ENCODE data around the gene SMIM21.

Gene SMIM21

DNA sequence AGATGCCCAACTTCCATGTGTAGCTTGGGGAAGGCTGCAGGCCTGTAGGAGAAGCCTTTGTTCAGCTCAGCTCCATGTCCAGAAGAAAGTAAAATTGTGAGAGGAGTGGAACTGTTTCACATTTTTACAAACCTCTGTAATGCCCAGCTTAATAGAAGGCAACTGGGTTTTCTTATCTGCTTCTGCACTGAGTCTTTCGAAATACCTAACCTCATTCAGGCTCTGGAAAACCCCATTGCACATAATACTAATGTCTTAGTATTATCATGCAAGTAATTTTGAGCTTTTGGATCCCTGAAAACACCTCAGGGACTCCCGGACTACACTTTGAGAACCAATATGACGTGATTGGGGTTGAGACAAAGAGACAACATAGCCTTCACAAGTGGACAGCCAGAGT lies 5.8 kb downstream of the SMIM21 start:
- Histone ChIP-seq H3K4me1 (ENCODE audit: control insufficient read depth, insufficient read depth, low read length) (no peaks in the 10 kb centered on the region), H3K36me3 (ENCODE audit: control insufficient read depth, insufficient read depth, low read length) (no peaks in the 10 kb centered on the region), H3K4me3 (ENCODE audit: low read depth, low read length) (no peak overlapping the region), H3K9me3 (ENCODE audit: control insufficient read depth, insufficient read depth, low read length) (no peaks in the 10 kb centered on the region), H3K9ac (ENCODE audit: low read depth, low read length) (no peak overlapping the region), H3K27me3 (ENCODE audit: control insufficient read depth, insufficient read depth, low read length) (no peaks in the 10 kb centered on the region)

DNA sequence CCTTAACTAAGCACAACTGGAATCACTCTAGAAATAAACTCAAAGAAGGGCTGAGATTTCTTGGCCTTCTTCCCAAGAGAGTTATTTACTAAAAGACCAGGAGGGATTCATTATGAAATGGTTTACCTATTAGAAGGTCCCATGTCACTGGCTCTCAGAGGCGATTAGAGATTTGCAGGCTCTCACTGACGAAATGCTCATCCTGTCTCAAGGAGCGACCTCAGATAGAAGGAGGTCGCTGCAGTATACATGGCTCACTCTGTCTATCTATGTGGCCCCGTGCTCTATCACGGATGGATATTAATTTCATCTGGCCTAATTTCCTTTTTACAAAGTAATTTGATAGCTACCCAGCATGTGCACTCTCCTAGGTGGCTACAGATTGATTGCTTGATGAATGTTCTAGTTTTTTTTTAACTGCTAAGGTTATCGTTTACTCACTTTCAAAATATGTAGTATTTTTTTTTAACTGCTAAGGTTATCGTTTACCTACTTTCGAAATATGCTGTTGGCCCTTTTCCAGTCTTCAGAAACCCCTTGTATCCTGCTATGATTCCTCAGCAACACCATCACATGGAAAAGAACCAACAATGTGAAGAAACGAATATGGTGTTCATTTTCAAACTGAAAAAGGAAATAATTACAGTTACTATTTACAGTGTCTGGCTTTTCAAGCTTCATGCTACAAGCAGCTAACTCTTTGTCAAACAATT lies 9.1 kb downstream of the SMIM21 start:
- H3K36me3 ChIP-seq (ENCODE audit: control insufficient read depth, insufficient read depth, low read length), result no peaks in the 10 kb centered on the region
- H3K4me3 ChIP-seq (ENCODE audit: low read depth, low read length), result no peak overlapping the region
- no peaks in the 10 kb centered on the region for H3K27me3 ChIP-seq (ENCODE audit: control insufficient read depth, insufficient read depth, low read length)
- H3K9ac ChIP-seq (ENCODE audit: low read depth, low read length), result no peak overlapping the region
- H3K9me3 ChIP-seq (ENCODE audit: control insufficient read depth, insufficient read depth, low read length), result no peaks in the 10 kb centered on the region
- no peaks in the 10 kb centered on the region for H3K4me1 ChIP-seq (ENCODE audit: control insufficient read depth, insufficient read depth, low read length)

- Histone ChIP-seq H3K36me3 (ENCODE audit: control insufficient read depth, insufficient read depth, low read length) (no peaks in the 10 kb centered on the region), H3K27me3 (ENCODE audit: control insufficient read depth, insufficient read depth, low read length) (no peaks in the 10 kb centered on the region), H3K9ac (ENCODE audit: low read depth, low read length) (no peak overlapping the region), H3K9me3 (ENCODE audit: control insufficient read depth, insufficient read depth, low read length) (no peaks in the 10 kb centered on the region), H3K4me3 (ENCODE audit: low read depth, low read length) (no peak overlapping the region), H3K4me1 (ENCODE audit: control insufficient read depth, insufficient read depth, low read length) (peaks cover 5% of the 10 kb centered on the region)
Measured at GRCh38 chr18:75410611-75411010, 16.9 kb downstream of the SMIM21 start.

GRCh38 chr18:75409806-75410205 lies 17.7 kb downstream of the SMIM21 start:
- H3K4me1 ChIP-seq (ENCODE audit: control insufficient read depth, insufficient read depth, low read length), result peaks cover 5% of the 10 kb centered on the region
- no peak overlapping the region for H3K4me3 ChIP-seq (ENCODE audit: low read depth, low read length)
- H3K36me3 ChIP-seq (ENCODE audit: control insufficient read depth, insufficient read depth, low read length), result no peaks in the 10 kb centered on the region
- no peaks in the 10 kb centered on the region for H3K27me3 ChIP-seq (ENCODE audit: control insufficient read depth, insufficient read depth, low read length)
- no peaks in the 10 kb centered on the region for H3K9me3 ChIP-seq (ENCODE audit: control insufficient read depth, insufficient read depth, low read length)
- H3K9ac ChIP-seq (ENCODE audit: low read depth, low read length), result no peak overlapping the region

GRCh38 chr18:75408554-75409506 lies 18.7 kb downstream of the SMIM21 start:
- Histone ChIP-seq H3K4me3 (ENCODE audit: low read depth, low read length) (no peak overlapping the region), H3K36me3 (ENCODE audit: control insufficient read depth, insufficient read depth, low read length) (no peaks in the 10 kb centered on the region), H3K27me3 (ENCODE audit: control insufficient read depth, insufficient read depth, low read length) (no peaks in the 10 kb centered on the region), H3K9ac (ENCODE audit: low read depth, low read length) (no peak overlapping the region), H3K9me3 (ENCODE audit: control insufficient read depth, insufficient read depth, low read length) (no peaks in the 10 kb centered on the region), H3K4me1 (ENCODE audit: control insufficient read depth, insufficient read depth, low read length) (peaks cover 5% of the 10 kb centered on the region)

GRCh38 chr18:75407468-75408437 lies 19.8 kb downstream of the SMIM21 start:
- Histone ChIP-seq H3K9ac (ENCODE audit: low read depth, low read length) (no peak overlapping the region), H3K9me3 (ENCODE audit: control insufficient read depth, insufficient read depth, low read length) (no peaks in the 10 kb centered on the region)

GRCh38 chr18:75406491-75407445 lies 20.7 kb downstream of the SMIM21 start:
- peaks cover 5% of the 10 kb centered on the region for H3K4me1 ChIP-seq (ENCODE audit: control insufficient read depth, insufficient read depth, low read length)
- H3K36me3 ChIP-seq (ENCODE audit: control insufficient read depth, insufficient read depth, low read length), result no peaks in the 10 kb centered on the region
- no peak overlapping the region for H3K9ac ChIP-seq (ENCODE audit: low read depth, low read length)
- H3K27me3 ChIP-seq (ENCODE audit: control insufficient read depth, insufficient read depth, low read length), result no peaks in the 10 kb centered on the region
- no peaks in the 10 kb centered on the region for H3K9me3 ChIP-seq (ENCODE audit: control insufficient read depth, insufficient read depth, low read length)
- no peak overlapping the region for H3K4me3 ChIP-seq (ENCODE audit: low read depth, low read length)

More at GRCh38 chr18:75407468-75408437, 19.8 kb downstream of the SMIM21 start:
- Histone ChIP-seq H3K4me1 (ENCODE audit: control insufficient read depth, insufficient read depth, low read length) (peaks cover 5% of the 10 kb centered on the region), H3K36me3 (ENCODE audit: control insufficient read depth, insufficient read depth, low read length) (no peaks in the 10 kb centered on the region), H3K27me3 (ENCODE audit: control insufficient read depth, insufficient read depth, low read length) (no peaks in the 10 kb centered on the region), H3K4me3 (ENCODE audit: low read depth, low read length) (no peak overlapping the region)

DNA sequence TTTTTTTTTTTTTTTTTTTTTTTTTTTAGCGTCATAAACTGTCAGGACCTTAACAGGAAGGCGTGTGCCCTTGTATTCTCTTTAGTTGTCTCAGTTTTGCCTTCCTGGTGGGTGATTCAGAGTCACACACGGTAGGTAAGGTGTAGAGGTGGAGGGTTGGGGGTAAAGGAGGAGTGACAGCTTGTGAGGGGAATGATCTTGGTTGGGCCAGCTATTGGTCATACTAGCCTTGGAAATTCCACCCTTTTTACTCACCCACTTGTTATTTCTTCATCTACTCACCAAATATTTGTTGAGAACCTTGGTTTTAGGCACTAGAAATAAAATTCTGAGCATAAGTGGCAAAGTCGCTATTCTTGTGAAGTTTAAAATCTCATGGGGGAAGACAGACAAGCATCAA lies 22.2 kb downstream of the SMIM21 start:
- Histone ChIP-seq H3K9ac (ENCODE audit: low read depth, low read length) (no peak overlapping the region), H3K4me1 (ENCODE audit: control insufficient read depth, insufficient read depth, low read length) (peaks cover 5% of the 10 kb centered on the region), H3K27me3 (ENCODE audit: control insufficient read depth, insufficient read depth, low read length) (no peaks in the 10 kb centered on the region), H3K36me3 (ENCODE audit: control insufficient read depth, insufficient read depth, low read length) (no peaks in the 10 kb centered on the region), H3K9me3 (ENCODE audit: control insufficient read depth, insufficient read depth, low read length) (no peaks in the 10 kb centered on the region), H3K4me3 (ENCODE audit: low read depth, low read length) (no peak overlapping the region)

DNA sequence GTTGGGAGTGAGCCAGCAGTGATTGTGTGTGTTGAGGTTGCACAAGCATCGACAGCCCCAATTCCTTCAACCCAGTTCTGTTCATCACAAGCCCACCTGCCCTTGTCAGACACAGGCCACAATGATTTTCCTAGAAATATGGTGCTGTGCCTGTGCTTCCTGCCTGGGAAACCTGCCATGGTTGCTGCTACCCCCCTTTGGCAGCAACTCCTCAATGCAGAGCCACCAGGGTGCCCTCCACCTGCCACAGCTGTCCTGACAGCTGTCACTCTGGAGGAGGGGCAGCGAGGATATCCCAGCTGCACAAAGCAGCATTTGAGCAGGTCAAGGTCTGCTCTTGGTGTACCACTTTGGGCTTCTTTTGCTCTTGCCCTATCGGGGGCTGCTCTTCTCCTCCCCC lies 27.1 kb downstream of the SMIM21 start:
- H3K4me1 ChIP-seq (ENCODE audit: control insufficient read depth, insufficient read depth, low read length), result no peaks in the 10 kb centered on the region
- no peak overlapping the region for H3K4me3 ChIP-seq (ENCODE audit: low read depth, low read length)
- H3K9ac ChIP-seq (ENCODE audit: low read depth, low read length), result no peak overlapping the region
- no peaks in the 10 kb centered on the region for H3K36me3 ChIP-seq (ENCODE audit: control insufficient read depth, insufficient read depth, low read length)
- H3K9me3 ChIP-seq (ENCODE audit: control insufficient read depth, insufficient read depth, low read length), result no peaks in the 10 kb centered on the region
- no peaks in the 10 kb centered on the region for H3K27me3 ChIP-seq (ENCODE audit: control insufficient read depth, insufficient read depth, low read length)

- Histone ChIP-seq H3K9me3 (ENCODE audit: control insufficient read depth, insufficient read depth, low read length) (no peaks in the 10 kb centered on the region), H3K27me3 (ENCODE audit: control insufficient read depth, insufficient read depth, low read length) (no peaks in the 10 kb centered on the region), H3K36me3 (ENCODE audit: control insufficient read depth, insufficient read depth, low read length) (no peaks in the 10 kb centered on the region), H3K4me3 (ENCODE audit: low read depth, low read length) (no peak overlapping the region), H3K4me1 (ENCODE audit: control insufficient read depth, insufficient read depth, low read length) (no peaks in the 10 kb centered on the region), H3K9ac (ENCODE audit: low read depth, low read length) (no peak overlapping the region)
Measured at GRCh38 chr18:75395137-75395536, 32.4 kb downstream of the SMIM21 start.

All from iPS-15b (cell line).